ENCODE measurements around the gene PDE6G. TPM values are rescaled to one million over a fixed set of nuclear protein-coding genes. Genes with fewer than 3 reads are reported as not detected.
"Not testable (repeated sequence)": the region's sequence is repeated elsewhere in the genome, so short reads cannot be mapped to it uniquely, and the experiment has no call there.

Gene PDE6G
- total RNA-seq, 4 donors from 2014 or later = not detected

DNA sequence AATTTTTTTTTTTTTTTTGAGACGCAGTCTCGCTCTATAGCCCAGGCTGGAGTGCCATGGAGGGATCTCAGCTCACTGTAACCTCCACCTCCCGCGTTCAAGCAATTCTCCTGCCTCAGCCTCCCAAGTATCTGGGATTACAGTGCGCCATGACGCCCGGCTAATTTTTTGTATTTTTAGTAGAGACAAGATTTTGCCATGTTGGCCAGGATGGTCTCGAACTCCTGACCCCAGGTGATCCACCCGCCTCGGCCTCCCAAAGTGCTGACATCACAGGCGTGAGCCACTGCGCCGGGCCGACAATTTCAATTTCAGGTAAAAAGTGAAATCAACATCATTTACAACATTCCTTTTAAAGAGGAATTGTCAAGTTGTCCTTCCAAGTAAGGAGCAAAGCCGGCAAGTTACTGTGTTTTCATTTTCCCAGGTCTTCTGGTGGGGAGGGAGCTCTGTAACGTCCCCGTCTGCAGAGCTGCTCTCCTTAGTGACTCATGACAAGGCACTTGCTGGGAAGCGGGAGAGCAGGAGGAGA is 20.3 kb downstream of the PDE6G start:
- peak overlapping the region in 1 of 3 donors; percentile 58 for H3K27ac ChIP-seq
- H3K36me3 ChIP-seq = no peaks in the 10 kb centered on the region
- no peaks in the 10 kb centered on the region for H3K9me3 ChIP-seq
- peak overlapping the region; percentile 25 to 81 (median 40) for H3K4me3 ChIP-seq (replicated peaks in 1 of 3)
- intact Hi-C loops (cut with DNase I) = no loop called here
- DNase-seq = no peak
- 34 to 48% methylated on average over 18 of the region's 18 CpGs for WGBS, 2 donors
- peaks cover 15 to 25% of the 10 kb centered on the region in 2 donors for H3K4me1 ChIP-seq
- no peaks in the 10 kb centered on the region for H3K27me3 ChIP-seq
- TF ChIP-seq POLR2A (IDR thresholded peaks at IDR 0.05) = no peak
- TF ChIP-seq, protein P1, sequence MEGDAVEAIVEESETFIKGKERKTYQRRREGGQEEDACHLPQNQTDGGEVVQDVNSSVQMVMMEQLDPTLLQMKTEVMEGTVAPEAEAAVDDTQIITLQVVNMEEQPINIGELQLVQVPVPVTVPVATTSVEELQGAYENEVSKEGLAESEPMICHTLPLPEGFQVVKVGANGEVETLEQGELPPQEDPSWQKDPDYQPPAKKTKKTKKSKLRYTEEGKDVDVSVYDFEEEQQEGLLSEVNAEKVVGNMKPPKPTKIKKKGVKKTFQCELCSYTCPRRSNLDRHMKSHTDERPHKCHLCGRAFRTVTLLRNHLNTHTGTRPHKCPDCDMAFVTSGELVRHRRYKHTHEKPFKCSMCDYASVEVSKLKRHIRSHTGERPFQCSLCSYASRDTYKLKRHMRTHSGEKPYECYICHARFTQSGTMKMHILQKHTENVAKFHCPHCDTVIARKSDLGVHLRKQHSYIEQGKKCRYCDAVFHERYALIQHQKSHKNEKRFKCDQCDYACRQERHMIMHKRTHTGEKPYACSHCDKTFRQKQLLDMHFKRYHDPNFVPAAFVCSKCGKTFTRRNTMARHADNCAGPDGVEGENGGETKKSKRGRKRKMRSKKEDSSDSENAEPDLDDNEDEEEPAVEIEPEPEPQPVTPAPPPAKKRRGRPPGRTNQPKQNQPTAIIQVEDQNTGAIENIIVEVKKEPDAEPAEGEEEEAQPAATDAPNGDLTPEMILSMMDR (IDR thresholded peaks at IDR 0.05) = no peak

DNA sequence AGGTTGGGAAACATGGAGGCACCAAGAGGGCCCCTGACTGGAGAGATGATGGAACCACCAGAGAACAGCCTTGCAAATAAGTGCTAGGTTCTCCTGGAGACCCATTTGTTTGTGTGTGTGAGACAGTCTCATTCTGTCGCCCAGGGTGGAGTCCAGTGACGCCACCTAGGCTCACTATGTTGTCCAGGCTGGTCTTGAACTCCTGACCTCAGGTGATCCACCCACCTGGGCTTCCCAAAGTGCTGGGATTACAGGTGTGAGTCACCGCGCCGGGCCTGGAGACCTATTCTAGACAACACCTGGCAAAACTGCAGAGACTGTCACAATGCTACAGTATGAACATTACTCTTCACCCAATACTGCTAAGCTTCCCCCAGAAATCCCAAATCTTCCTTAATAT is 20.9 kb downstream of the PDE6G start:
- TF ChIP-seq, protein P1 (IDR thresholded peaks at IDR 0.05) = no peak
- no peak for TF ChIP-seq POLR2A (IDR thresholded peaks at IDR 0.05)
- H3K4me1 ChIP-seq = peaks cover 15 to 25% of the 10 kb centered on the region in 2 donors
- intact Hi-C loops (cut with DNase I) = no loop called here
- no peaks in the 10 kb centered on the region for H3K36me3 ChIP-seq
- WGBS, 2 donors = 60 to 92% methylated on average over 3 to 5 of the region's 5 CpGs
- H3K27ac ChIP-seq = no peak overlapping the region
- H3K27me3 ChIP-seq = no peaks in the 10 kb centered on the region
- no peak for DNase-seq
- no peak overlapping the region for H3K4me3 ChIP-seq (replicated peaks in 1 of 3)
- H3K9me3 ChIP-seq = no peaks in the 10 kb centered on the region

DNA sequence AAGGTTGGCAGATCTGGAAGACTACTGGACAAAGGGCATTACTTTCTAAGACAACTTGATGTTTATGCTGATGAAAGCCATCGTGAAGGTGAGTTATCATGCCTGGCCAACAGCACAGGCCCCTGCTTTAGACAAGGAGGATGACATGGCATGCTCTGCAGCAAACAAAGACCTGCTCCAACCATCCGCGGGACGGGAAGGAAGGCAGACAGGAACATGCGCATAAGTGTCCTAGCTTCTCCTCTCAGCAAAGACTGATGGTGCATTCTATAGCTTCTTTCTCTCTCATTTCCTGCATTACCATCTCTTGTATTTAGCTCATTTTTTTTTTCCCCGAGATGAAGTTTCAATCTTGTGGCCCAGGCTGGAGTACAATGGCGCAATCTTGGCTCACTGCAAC is 24.9 kb downstream of the PDE6G start:
- intact Hi-C loops (cut with DNase I) = no loop called here
- Histone ChIP-seq H3K9me3 (no peaks in the 10 kb centered on the region), H3K4me1 (peaks cover 15 to 21% of the 10 kb centered on the region in 2 donors), H3K4me3 (replicated peaks in 1 of 3) (no peak overlapping the region), H3K27me3 (no peaks in the 10 kb centered on the region), H3K27ac (no peak overlapping the region), H3K36me3 (peaks cover 27 to 30% of the 10 kb centered on the region in 2 donors)
- TF ChIP-seq POLR2A (IDR thresholded peaks at IDR 0.05) = no peak
- TF ChIP-seq, protein P1 (IDR thresholded peaks at IDR 0.05) = no peak
- WGBS, 2 donors = 89 to 91% methylated on average over 7 of the region's 7 CpGs
- no peak for DNase-seq

DNA sequence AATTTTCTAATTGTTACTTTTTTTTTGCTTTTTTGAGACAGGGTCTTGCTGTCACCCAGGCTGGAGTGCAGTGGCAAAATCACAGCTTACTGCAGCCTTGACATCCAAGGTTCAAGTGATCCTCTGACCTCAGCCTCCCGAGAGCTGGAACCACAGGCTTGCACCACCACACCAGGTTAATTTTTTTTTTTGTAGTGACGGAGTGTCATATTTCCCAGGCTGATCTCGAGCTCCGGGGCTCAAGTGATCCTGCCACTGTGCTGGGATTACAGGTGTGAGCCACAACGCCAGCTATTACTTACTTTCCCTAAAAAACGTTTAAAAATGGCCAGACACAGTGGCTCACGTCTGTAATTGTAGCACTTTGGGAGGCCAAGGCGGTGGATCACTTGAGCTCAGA is 26.1 kb downstream of the PDE6G start:
- WGBS, 2 donors = 89% methylated on average over 8 of the region's 8 CpGs
- no peak for DNase-seq
- Histone ChIP-seq H3K4me3 (replicated peaks in 1 of 3) (no peak overlapping the region), H3K9me3 (no peaks in the 10 kb centered on the region), H3K27ac (no peak overlapping the region), H3K27me3 (no peaks in the 10 kb centered on the region), H3K36me3 (peaks cover 38 to 40% of the 10 kb centered on the region in 2 donors), H3K4me1 (peaks cover 4 to 12% of the 10 kb centered on the region in 2 donors)
- intact Hi-C loops (cut with DNase I) = no loop called here
- no peak for TF ChIP-seq POLR2A (IDR thresholded peaks at IDR 0.05)
- TF ChIP-seq, protein P1 (IDR thresholded peaks at IDR 0.05) = no peak

DNA sequence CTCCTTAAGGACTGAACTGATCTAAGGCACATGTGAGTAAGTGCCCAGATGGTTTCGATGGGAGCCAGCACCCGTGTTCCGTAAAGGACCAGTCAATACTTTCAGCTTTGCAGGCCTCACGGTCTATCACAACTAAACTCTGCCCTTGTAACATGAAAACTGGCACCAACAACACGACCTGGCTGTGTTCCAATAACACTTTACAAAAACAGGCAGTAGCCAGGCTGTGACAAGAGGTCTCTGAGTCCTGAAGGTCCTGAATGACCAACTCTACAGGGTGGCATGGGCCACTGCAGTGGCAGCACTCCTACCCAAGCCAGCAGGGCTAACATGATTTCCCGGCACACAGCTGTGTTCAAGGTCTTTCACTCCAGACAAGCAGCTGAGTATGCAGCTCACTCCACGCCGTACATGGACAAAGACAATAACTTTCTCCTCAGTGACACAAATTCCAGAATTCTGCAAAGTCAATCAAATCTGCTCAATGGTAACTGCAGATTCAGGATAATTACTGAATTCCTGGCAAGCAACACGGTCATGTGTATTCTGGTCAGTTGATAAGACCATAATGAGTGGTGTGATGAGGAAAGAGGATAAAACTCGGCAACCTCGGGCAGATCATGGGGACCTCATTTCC is 34.7 kb downstream of the PDE6G start:
- 67 to 71% methylated on average over 10 to 11 of the region's 11 CpGs for WGBS, 2 donors
- Histone ChIP-seq H3K4me1 (peaks cover 6 to 7% of the 10 kb centered on the region in 2 donors), H3K27me3 (no peaks in the 10 kb centered on the region), H3K36me3 (peaks cover 48 to 49% of the 10 kb centered on the region in 2 donors), H3K4me3 (replicated peaks in 1 of 3) (no peak overlapping the region), H3K27ac (peak overlapping the region in 1 of 3 donors; percentile 5), H3K9me3 (no peaks in the 10 kb centered on the region)
- TF ChIP-seq POLR2A (IDR thresholded peaks at IDR 0.05) = no peak
- TF ChIP-seq, protein P1 (IDR thresholded peaks at IDR 0.05) = no peak
- intact Hi-C loops (cut with DNase I) = no loop called here
- peak; percentile 40 to 50 for DNase-seq

DNA sequence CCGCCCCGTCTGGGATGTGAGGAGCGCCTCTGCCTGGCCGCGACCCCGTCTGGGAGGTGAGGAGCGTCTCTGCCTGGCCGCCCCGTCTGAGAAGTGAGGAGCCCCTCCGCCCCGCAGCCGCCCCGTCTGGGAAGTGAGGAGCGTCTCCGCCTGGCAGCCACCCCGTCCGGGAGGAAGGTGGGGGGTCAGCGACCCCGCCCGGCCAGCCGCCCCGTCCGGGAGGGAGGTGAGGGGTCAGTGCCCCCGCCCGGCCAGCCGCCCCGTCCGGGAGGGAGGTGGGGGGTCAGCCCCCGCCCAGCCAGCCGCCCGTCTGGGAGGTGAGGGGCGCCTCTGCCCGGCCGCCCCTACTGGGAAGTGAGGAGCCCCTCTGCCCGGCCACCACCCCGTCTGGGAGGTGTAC is 38.0 kb downstream of the PDE6G start:
- H3K4me1 ChIP-seq; H3K9me3 ChIP-seq; H3K4me3 ChIP-seq (replicated peaks in 1 of 3); DNase-seq; H3K27me3 ChIP-seq; intact Hi-C loops (cut with DNase I); H3K27ac ChIP-seq: not testable (repeated sequence)
- peaks cover 24 to 28% of the 10 kb centered on the region in 2 donors for H3K36me3 ChIP-seq
- 100% methylated on average over 3 of the region's 36 CpGs; no CpG with 5 or more reads in 1 of the 2 donors for WGBS, 2 donors

All from thyroid gland (tissue), 4 donors.